K562 (cell line): ENCODE measurements around the gene KIF5C. TPM values are rescaled to one million over a fixed set of nuclear protein-coding genes. Genes with fewer than 3 reads are reported as not detected.

ENCODE experiments used
- ATAC-seq: fragments of 200-7000 bp; cut with Tn5 transposase; 3 replicates; pipeline ENCODE4 v1.9.1; 2020; ENCODE audit warnings: moderate library complexity
- BruUV-seq: library from RNA; stranded (reverse); fragments of 400-500 nt; replicated peaks from 2 replicates; lab custom pipeline; 2021; lab: Mats Ljungman, UMichigan
- CTCF ChIA-PET: fragments of 300-600 bp; formaldehyde crosslinking; extraction: SDS; loops from one replicate; lab custom pipeline; 2021; ENCODE audit warnings: low intra/inter-chr PET ratio; lab: Yijun Ruan, JAX
- POLR2A ChIA-PET: fragments of 300-600, 350-650 bp; sonication (Branson Sonifier 250); formaldehyde crosslinking; extraction: SDS; loops from one replicate; lab custom pipeline; 2021; ENCODE audit warnings: antibody characterized with exemption, inconsistent platforms; lab: Yijun Ruan, JAX
- DNase-seq, 4 experiments: peaks; one replicate each; pipeline versions ENCODE4 v3.0.0 to v3.0.0-alpha.2; 2011 to 2018; ENCODE audit warnings: low spot score in 3 of 4, mixed read lengths in 3 of 4; ENCODE audit errors: extremely low read depth in 1 of 4
- FAIRE-seq: peaks from 2 replicates; lab custom pipeline; 2011; peaks lifted over from hg19 to GRCh38; lab: Jason Lieb, UNC
- H2AFZ ChIP-seq: 2 replicates; pipeline ENCODE4 v1.6.0; 2011; ENCODE audit warnings: low read depth, low read length, control low read depth, inconsistent platforms
- H3K27ac ChIP-seq: fragments of 200-600 bp; 3 replicates; pipeline ENCODE4 v1.8.0; 2011; ENCODE audit warnings: low read depth, mild to moderate bottlenecking, control low read depth, inconsistent platforms, low read length, moderate library complexity, mixed read lengths; ENCODE audit errors: extremely low read depth
- H3K27me3 ChIP-seq, 2 experiments: fragments of 300-600 bp in 1 of 2; 2 replicates in 1 of 2; 3 replicates in 1 of 2; pipeline versions ENCODE4 v1.6.0 to v1.8.0; 2011; ENCODE audit warnings: inconsistent platforms in 2 of 2, low read length in 2 of 2, mild to moderate bottlenecking in 1 of 2, mixed read lengths in 1 of 2, moderate library complexity in 1 of 2; ENCODE audit not compliant: control insufficient read depth in 2 of 2, insufficient read depth in 2 of 2
- H3K36me3 ChIP-seq: fragments of 300-600 bp; 3 replicates; pipeline ENCODE4 v1.8.0; 2011; ENCODE audit warnings: mild to moderate bottlenecking, low read length, inconsistent platforms; ENCODE audit not compliant: control insufficient read depth, insufficient read depth
- H3K4me1 ChIP-seq, 2 experiments: fragments of 200-600 bp in 1 of 2; replicated peaks in 1 of 2; 2 replicates in 1 of 2; 3 replicates in 1 of 2; pipeline versions ENCODE4 v1.5.1 to v1.8.0; 2011; ENCODE audit warnings: inconsistent platforms in 2 of 2, low read length in 2 of 2, mild to moderate bottlenecking in 1 of 2, mixed read lengths in 1 of 2, moderate library complexity in 1 of 2; ENCODE audit not compliant: control insufficient read depth in 2 of 2, insufficient read depth in 2 of 2
- H3K4me2 ChIP-seq: 2 replicates; pipeline ENCODE4 v1.6.1; 2011; ENCODE audit warnings: low read length, control low read depth, inconsistent platforms, mixed read lengths; ENCODE audit not compliant: insufficient read depth
- H3K4me3 ChIP-seq: fragments of 200-600 bp; sonication (generic), shearing (Covaris generic); 2 replicates; pipeline ENCODE4 v1.5.1; 2016; ENCODE audit warnings: control low read depth, inconsistent platforms
- H3K79me2 ChIP-seq: fragments of 200-600 bp; 3 replicates; pipeline ENCODE4 v1.8.0; 2011; ENCODE audit warnings: low read length, inconsistent platforms; ENCODE audit not compliant: control insufficient read depth, insufficient read depth
- H3K9ac ChIP-seq, 2 experiments: 2 replicates each; pipeline versions ENCODE4 v1.6.0 to v1.6.1; 2011; ENCODE audit warnings: low read depth in 2 of 2, low read length in 2 of 2, control low read depth in 1 of 2, inconsistent platforms in 1 of 2, mild to moderate bottlenecking in 1 of 2, mixed read lengths in 1 of 2; ENCODE audit not compliant: insufficient read depth in 1 of 2
- H3K9me1 ChIP-seq: one replicate; pipeline ENCODE4 v1.6.0; 2011; ENCODE audit warnings: inconsistent platforms, mild to moderate bottlenecking, low read length, moderate library complexity; ENCODE audit not compliant: control insufficient read depth, insufficient read depth
- H3K9me3 ChIP-seq: replicated peaks from 2 replicates; pipeline ENCODE4 v1.5.1; 2011; ENCODE audit warnings: low read depth, low read length, inconsistent platforms; ENCODE audit not compliant: control insufficient read depth, insufficient read depth
- H4K20me1 ChIP-seq: replicated peaks from 2 replicates; pipeline ENCODE4 v1.6.1; 2011; ENCODE audit warnings: low read length, inconsistent platforms, mixed read lengths; ENCODE audit not compliant: control insufficient read depth, insufficient read depth
- ARID3A ChIP-seq: IDR thresholded peaks from 2 replicates; pipeline ENCODE4 v1.6.1; 2012; ENCODE audit warnings: low read depth, low read length, improper control_type of control experiment, borderline replicate concordance
- BDP1 ChIP-seq: IDR thresholded peaks from 3 replicates; pipeline ENCODE4 v1.6.1; 2011; ENCODE audit not compliant: insufficient read length, insufficient read depth
- CTCF ChIP-seq, 3 experiments: IDR thresholded peaks in 2 of 3; conservative IDR thresholded peaks in 1 of 3; 2 replicates each; pipeline ENCODE4 v1.5.1; 2011 to 2012; ENCODE audit warnings: low read length in 3 of 3, mild to moderate bottlenecking in 3 of 3, control low read depth in 2 of 3, improper control_type of control experiment in 1 of 3, inconsistent platforms in 1 of 3, low read depth in 1 of 3, mixed read lengths in 1 of 3, moderate library complexity in 1 of 3; ENCODE audit not compliant: insufficient read depth in 2 of 3
- DDX20 ChIP-seq: fragments of 450-650 bp; IDR thresholded peaks from 2 replicates; pipeline ENCODE4 v1.6.1; 2016; ENCODE audit warnings: missing genetic modification characterization, low read depth, mild to moderate bottlenecking, missing compliant biosample characterization, moderate library complexity
- FOXO4 ChIP-seq: fragments of 450-650 bp; formaldehyde crosslinking; IDR thresholded peaks from 2 replicates; pipeline ENCODE4 v1.4.0; 2020; ENCODE audit warnings: mild to moderate bottlenecking, moderate library complexity
- POLR2G ChIP-seq: fragments of 200-400 bp; formaldehyde crosslinking; IDR thresholded peaks from 2 replicates; pipeline ENCODE4 v1.6.1; 2017; ENCODE audit warnings: low read depth, mild to moderate bottlenecking, antibody characterized with exemption, low read length, moderate library complexity
- TCF15 ChIP-seq: fragments of 250-450 bp; sonication (Bioruptor Pico); IDR thresholded peaks from 2 replicates; pipeline ENCODE4 v1.8.0; 2022; ENCODE audit warnings: moderate library complexity, mild to moderate bottlenecking, inconsistent platforms
- THRAP3 ChIP-seq: fragments of 450-650 bp; IDR thresholded peaks from 2 replicates; pipeline ENCODE4 v1.6.1; 2016; ENCODE audit warnings: mild to moderate bottlenecking, inconsistent platforms, borderline replicate concordance
- ZNF184 ChIP-seq: sonication (generic); formaldehyde crosslinking; IDR thresholded peaks from 2 replicates; pipeline ENCODE4 v1.5.0; 2020; ENCODE audit warnings: missing genetic modification reagents
- ZNF395 ChIP-seq: fragments of 200-800 bp; sonication (Bioruptor generic); IDR thresholded peaks from 2 replicates; pipeline ENCODE4 v1.6.1; 2017; ENCODE audit warnings: missing genetic modification characterization, missing compliant biosample characterization
- ZNF586 ChIP-seq: fragments of 450-650 bp; formaldehyde crosslinking; conservative IDR thresholded peaks from 2 replicates; pipeline ENCODE4 v1.4.0; 2020; ENCODE audit warnings: mild to moderate bottlenecking, moderate library complexity
- ZNF639 ChIP-seq, 2 experiments: fragments of 200-800 bp in 1 of 2; sonication (Bioruptor generic) in 1 of 2; sonication (generic) in 1 of 2; formaldehyde crosslinking in 1 of 2; IDR thresholded peaks in 1 of 2; conservative IDR thresholded peaks in 1 of 2; 2 replicates each; pipeline versions ENCODE4 v1.5.0 to v1.6.1; 2016 to 2020; ENCODE audit warnings: missing compliant biosample characterization in 1 of 2, missing genetic modification characterization in 1 of 2, missing genetic modification reagents in 1 of 2
- ZSCAN29 ChIP-seq: fragments of 450-650 bp; IDR thresholded peaks from 2 replicates; pipeline ENCODE4 v1.6.1; 2017
- WGBS: fragments of 100-300 bp; shearing (Covaris generic); methylation state at CpG from one replicate; pipeline ENCODE4 v1.1.6; 2016; ENCODE audit warnings: low coverage, mixed read lengths; ENCODE audit not compliant: insufficient coverage; ENCODE audit errors: missing lambda C conversion rate; 5-methylcytosine and 5-hydroxymethylcytosine counted together
- in situ Hi-C: fragments of 300-500 bp; cut with MboI; formaldehyde crosslinking; loops from 4 replicates; pipeline ENCODE4 v1.15.0; 2018; ENCODE audit warnings: inconsistent platforms, mixed read lengths
- intact Hi-C: fragments of 100-400 bp; cut with micrococcal nuclease; formaldehyde crosslinking; loops from 2 replicates; pipeline ENCODE4 v1.14.2; 2022
- polyA plus RNA-seq, 8 experiments: library from polyadenylated mRNA; depleted of rRNA in 4 of 8; stranded (reverse) in 5 of 8; unstranded in 3 of 8; fragments of >200 nt; fragmentation: Nextera tagmentation in 2 of 8; fragmentation: Illumina TruSeq in 1 of 8; extraction: Ambion mirVana in 2 of 8; extraction: Trizol in 1 of 8; gene quantifications; 2 replicates each; pipeline versions ENCODE4 v1.2.1 to v1.2.3, GENCODE V29; 2011 to 2014; ENCODE audit warnings: inconsistent platforms in 1 of 8, missing spikeins in 1 of 8
- total RNA-seq, 7 experiments: library from RNA; depleted of rRNA in 6 of 7; stranded (reverse); fragments of >200 nt in 6 of 7; fragmentation: Illumina TruSeq in 2 of 7; extraction: Trizol in 2 of 7; gene quantifications; 2 replicates each; pipeline versions ENCODE4 v1.2.1 to v1.2.3, GENCODE V29; 2011 to 2021; ENCODE audit warnings: low replicate concordance in 1 of 7

KIF5C gene
- total and polyA plus RNA-seq, 9 of the 15 experiments (the other 6 are each of a cell fraction or from before 2014, with no cell fraction given) = 0.01 to 0.09 (median 0.01) TPM; not detected in 6

GRCh38 chr2:148960483-148960882 lies 85.5 kb downstream of the KIF5C start:
- ChIA-PET CTCF (no interaction called here), POLR2A (no interaction called here)
- Histone ChIP-seq H2AFZ (no peak overlapping the region), H3K79me2 (no peaks in the 10 kb centered on the region), H3K9me1 (no peaks in the 10 kb centered on the region), H3K27ac (no peak overlapping the region), H3K4me3 (no peak overlapping the region), H3K36me3 (no peaks in the 10 kb centered on the region), H3K9ac (no peak overlapping the region), H3K4me1 (no peaks in the 10 kb centered on the region), H3K27me3 (peaks cover 2 to 7% of the 10 kb centered on the region in 2 experiments; a peak in 2 of 5 replicates), H3K4me2 (no peak overlapping the region), H3K9me3 (no peaks in the 10 kb centered on the region), H4K20me1 (no peaks in the 10 kb centered on the region)
- in situ Hi-C loops = no loop called here
- DNase-seq (no peak), FAIRE-seq (peak; percentile 48), ATAC-seq (no peak)
- intact Hi-C loops = no loop called here
- BruUV-seq = no TSS peak
- WGBS = 0% methylated on average over 3 of the region's 3 CpGs
- no peak for TF ChIP-seq POLR2G
- TF ChIP-seq CTCF (IDR thresholded peaks at IDR 0.05 in 2 of 3, conservative IDR thresholded peaks at IDR 0.05 in 1 of 3; ENCODE audit: insufficient read depth in 2 of 3, low read depth in 1 of 3, low read length in 3 of 3) = no peak
- no peak for TF ChIP-seq ZSCAN29
- no peak for TF ChIP-seq BDP1
- no peak for TF ChIP-seq TCF15 (CRISPR knock-in tag)
- TF ChIP-seq ZNF639 (CRISPR knock-in tag; conservative IDR thresholded peaks at IDR 0.05 in 1 of 2, IDR thresholded peaks at IDR 0.05 in 1 of 2) = no peak
- no peak for TF ChIP-seq FOXO4 (CRISPR knock-in tag)
- no peak for TF ChIP-seq ZNF586 (CRISPR knock-in tag)
- TF ChIP-seq THRAP3 = no peak
- TF ChIP-seq DDX20 (tag) = no peak
- TF ChIP-seq ZNF184 = no peak
- no peak for TF ChIP-seq ZNF395 (CRISPR knock-in tag)
- no peak for TF ChIP-seq ARID3A
